Central memory CD4-positive, alpha-beta T cell (primary cell): Measurements from ENCODE around the gene FAM163B.

ENCODE experiments used
- DNase-seq: peaks from one replicate; pipeline ENCODE4 v3.0.0; 2022
- total RNA-seq, 3 experiments: gene quantifications; one replicate each; lab custom pipeline; 2026; lab: John Stamatoyannopoulos, UW

The FAM163B gene
- 0 reads per million in 3 experiments for total RNA-seq

DNA sequence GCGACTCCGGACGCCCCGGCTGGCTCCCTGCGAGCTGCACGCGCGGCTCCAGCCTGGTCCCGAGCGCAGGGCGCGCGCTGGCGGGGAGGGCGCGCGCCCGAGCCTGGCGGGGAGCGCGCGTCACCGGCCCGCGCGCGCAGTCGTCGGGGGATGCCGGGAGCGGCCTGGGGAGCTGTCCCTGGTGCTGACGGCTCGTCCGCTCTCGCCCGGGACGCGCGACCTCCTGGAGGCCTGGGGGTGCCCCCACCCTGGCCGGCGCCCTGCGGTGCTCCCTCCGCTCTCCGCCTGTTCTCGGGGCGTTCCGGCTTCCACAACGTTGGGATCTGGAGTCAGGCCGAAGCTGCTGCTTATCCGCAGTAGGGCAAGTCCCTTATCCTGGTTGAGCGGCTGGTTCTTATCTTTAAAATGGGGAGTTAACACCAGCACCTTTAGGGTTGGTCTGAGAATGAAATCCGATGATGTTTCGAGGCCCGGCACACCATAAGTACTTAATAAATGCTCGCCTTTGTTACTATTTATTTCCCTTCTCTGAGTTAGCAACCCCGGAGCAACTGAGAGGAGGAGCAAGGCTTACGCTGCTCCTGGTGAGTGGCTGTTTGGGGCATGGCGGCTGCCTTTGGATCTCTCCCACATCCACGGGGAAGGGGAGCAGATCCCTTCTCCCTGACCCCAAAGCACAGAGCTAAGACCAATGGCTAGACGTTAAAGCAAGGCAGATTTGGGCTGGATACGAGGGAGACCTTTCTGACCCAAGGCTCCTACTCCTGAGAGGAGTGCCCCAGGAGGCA, at the start of gene FAM163B:
Gene FAM163B (minus strand): TSS at position 79 of the 788 bp plus-strand sequence. CDS start 29,166 bp downstream, outside the sequence.
- no peak for DNase-seq

DNA sequence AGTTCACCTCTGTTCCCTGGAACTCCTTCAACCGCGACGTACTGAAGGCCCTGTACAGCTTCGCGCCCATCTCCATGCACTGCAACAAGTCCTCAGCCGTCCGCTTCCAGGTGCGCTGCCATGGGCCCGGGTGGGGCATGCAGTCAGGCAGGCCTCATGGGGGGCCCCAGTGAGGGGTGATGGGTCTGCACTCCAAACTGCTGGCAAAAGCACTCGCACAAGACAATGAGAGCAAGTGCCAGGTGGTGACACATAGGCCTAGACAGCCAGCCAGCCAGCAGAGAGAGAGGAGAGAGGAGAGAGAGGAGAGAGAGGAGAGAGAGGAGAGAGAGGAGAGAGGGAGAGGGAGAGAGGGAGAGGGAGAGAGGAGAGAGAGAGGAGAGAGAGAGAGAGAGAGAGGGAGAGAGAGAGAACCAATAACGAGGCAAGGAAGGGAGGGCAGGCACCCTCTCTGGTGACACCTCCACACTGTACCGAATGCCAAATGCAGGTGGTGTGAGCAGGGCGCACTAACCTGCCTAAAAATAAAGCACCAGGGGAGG, 48.0 kb upstream of the FAM163B start:
- no peak for DNase-seq

DNA sequence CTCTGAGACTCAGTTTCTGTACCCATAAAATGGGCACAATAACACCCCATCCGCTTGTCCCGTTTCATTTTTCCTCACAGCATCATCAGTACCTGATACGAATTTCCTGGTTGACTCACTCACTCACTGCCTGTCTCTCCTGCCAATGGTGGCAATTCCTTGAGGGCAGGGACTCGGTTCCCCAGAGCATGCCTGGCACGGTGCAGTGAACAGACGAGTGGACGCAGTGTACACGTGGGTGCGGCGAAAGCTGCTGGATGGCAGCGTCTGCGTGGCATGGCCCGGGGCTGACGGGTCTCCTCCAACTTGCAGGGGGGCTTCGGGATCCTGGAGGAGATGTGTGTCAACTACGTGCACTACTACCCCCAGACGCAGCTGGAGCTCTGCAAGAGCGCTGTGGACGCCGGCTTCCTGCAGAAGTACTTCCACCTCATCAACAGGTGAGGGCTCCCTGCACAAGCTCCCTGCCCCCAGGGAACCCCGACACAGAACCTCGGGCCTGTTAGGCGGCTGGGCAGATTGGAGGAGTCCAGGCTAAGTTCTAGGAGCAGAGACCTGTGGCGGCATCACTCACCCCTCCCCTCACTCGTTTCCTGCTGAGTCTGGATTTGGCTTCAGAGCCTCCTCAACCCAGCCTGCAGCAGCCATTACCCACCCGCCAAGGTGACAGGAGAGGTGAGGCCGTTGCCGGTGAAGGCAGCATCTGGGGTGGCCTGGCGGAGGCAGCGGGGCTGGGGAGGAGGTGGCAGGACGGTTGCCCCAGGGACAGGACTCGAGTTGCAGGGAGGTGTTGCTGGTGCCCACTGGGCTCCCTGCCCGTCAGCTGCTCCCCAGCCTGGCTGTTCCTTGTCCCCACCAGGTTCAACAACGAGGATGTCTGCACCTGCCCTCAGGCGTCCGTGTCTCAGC, 47.3 kb upstream of the FAM163B start:
- DNase-seq: peak; percentile 29

DNA sequence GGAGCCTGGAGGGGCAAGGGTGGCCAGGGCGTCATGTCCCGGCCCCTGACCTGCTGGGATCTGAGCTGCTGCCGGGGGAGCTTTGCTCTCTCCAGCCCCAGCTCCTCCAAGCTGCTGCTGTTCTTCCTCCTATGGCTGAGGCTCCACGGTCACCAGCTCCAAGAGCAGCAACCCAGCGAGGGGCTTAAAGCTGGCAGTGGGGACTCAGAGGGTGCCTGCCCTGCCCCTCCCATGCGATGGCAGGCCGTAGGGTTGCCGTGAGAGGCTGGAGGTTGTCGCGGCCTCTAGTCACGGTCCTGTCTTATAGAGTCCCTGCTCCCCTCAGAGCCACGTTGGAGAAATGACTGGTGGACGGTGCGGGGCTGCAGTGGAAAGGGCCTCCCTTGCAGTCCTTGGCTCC, 46.5 kb upstream of the FAM163B start:
- no peak for DNase-seq

DNA sequence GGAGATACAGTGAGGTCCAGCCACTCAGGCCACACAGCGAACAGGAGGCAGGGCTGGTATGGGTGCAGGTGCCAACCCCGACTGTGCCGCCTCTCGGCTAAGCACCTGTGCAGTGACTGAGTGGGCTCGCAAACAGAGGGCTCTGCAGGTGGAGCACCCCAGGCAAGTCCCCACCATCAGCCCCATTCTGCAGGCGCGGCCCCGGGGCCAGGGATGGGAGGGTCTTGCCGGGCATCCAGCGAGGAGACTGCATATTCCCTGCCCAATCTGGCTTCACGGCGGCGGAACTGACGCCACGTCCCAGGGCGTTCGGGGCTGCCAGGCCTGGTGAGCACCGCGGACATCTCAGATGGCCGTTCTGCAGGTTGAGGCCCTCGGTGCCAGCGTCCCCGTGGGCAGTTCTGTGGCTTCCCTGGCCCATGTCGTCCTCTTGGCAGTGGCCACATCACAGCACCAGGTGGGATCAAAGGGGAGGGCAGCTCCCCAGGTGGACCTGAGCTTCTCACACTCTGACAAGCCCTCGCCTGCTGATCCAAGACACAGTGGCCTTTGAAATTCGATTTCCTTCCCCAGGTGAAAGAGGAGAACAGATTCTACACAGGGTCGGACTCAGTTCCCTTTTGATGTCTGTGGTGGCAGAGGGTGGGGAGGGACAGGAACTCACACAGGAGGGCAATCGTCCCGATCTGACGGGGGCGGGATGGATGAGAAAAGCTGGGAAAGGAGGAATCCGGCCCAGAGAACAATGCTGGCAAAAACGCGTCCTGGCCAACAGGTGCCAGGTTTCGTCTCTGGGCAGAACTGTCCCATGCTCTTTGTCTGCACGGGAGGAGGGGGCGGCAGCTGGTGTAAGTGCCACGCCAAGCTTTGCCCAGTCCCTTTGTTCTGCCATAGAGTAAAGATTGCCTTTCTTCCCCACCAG, 45.8 kb upstream of the FAM163B start:
- DNase-seq: no peak

DNA sequence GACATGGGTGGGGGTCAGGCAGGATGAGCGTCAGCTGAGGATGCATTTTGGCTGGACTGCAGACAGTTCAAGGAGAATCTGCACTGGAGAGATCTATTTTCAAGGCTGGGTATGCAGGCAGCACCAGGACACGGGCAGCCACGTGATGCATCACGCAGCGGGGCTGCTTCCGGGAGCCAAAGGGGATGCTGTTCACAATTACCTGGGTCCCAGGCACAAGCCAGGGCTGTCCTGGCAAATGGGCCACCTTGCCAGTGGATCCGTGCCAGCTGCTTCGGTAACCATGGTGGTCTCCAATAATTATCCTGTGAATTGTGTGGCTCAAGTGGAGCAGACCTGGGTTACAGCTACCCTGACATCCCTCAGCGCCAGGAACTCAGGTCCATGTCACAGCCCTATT, 44.4 kb upstream of the FAM163B start:
- DNase-seq: no peak

DNA sequence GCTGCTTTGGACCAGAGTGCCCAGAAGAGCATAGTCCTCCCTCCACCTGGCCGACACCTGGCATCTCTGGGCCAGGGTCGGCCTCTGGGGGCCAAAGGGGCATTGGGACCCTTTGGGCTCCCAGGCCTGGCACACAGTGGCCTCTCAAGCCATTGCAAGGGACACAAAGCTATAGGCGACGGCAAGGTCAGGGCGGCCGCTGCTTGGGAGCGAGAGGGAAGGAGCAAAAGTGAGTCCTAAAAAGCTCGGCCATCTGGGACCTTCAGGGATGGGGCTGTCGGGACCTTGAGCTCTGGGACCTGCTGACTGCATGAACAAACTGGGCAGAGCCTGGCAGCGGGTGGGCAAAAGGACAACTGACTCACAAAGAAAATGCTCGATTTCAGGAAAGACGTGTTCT, 40.8 kb upstream of the FAM163B start:
- no peak for DNase-seq

DNA sequence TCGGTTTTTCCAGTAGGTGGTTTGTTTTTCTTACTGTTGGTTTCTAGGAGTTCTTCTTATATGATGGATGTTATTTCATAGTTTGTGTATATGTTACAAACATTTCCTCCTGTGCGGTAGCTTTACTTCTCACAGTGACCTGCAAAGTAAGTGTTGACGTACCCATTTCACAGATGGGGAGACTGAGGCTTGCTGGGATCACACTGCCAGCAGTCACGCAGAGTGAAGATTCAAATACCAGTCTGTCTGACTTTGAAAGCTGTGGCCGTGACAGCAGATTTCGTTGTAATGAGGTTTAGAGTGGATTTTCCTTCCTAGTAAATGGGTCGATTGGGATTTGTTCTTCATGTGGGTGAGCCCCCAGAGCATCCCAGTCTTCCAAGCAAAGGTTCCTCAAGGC, 40.0 kb upstream of the FAM163B start:
- DNase-seq: no peak

DNA sequence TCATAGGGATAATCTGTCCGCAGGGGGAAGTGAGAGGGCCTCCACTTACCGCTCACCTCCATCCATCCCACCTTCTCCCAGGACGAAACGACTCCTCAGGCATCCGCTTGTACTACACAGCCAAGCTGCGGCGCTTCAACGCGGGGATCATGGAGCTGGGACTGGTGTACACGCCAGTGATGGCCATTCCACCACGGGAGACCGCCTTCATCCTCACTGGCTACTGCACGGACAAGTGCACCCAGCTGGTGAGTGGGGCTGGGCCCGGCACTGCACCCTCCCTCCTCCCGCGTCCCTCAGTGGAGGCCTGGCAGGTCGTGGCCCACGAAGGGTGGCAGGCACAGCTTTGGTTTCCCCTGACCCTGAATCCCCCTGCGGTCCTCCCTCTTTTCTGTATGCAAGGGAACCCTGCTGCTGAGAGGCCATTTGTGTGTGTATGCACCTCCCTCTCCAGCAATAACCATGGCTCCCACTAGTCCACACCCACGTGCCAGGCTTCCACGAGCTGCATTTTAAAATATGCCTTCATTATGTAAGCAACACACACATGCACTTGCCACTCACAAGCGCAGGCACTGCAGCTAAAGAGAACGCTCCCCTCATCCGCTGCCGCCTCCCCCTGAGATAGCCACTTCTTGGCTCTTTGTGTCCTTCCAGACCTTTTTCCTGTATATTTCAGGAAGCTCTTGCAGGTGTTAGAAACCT, 38.7 kb upstream of the FAM163B start:
- DNase-seq: no peak

DNA sequence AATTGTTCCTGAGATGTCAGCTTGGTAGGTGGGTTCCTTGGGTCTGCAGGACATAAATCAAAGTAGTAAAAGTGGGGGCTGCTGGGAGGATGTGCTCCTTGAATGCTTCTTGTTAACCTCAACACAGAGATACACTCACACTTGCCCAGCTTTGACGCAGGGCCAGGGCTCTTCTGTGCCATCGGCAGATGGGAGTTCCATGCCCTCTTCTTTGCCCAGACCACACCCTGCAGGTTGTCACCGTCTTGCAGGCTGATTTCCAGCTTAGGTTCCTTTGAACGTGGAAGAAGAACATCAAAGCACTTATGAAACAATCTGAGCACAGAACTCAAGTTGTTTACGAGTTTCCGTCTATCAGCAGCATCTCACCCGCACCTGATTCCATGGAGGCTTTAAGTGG, 38.0 kb upstream of the FAM163B start:
- no peak for DNase-seq

DNA sequence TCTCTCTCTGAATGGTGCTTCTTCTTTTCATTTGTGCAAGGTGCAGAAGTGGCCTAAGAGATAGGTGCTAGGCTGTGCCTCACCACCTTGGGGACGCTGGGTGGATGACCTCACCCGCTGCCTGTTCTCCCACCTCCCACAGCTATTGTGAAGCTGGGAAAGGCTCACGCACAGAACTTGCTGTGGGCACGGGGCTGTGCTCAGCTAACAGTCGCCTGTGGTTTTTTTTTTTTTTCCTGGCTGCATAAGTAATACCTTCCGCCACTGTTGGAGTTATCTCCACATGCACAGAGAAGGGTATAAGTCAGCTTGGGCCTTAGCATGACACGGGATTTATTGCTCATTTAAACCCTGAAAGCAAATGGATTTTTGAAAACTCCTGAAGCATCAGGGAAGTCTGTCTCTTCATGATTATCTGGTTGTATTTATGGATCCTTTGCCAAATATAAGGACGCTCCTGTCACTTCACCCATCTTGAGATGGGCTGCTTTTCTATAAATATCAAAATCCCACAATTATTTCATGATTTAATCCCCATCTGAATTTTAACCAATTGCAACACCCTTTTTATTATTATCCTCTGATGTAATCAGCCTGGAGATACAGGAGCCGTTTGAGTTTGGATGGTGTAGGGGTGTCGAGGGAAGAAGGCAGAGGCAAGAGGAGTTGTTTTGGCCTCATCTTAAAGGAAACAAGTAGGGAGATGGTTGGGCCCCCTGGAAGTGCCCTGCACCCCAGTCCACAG, 36.0 kb upstream of the FAM163B start:
- DNase-seq: no peak

DNA sequence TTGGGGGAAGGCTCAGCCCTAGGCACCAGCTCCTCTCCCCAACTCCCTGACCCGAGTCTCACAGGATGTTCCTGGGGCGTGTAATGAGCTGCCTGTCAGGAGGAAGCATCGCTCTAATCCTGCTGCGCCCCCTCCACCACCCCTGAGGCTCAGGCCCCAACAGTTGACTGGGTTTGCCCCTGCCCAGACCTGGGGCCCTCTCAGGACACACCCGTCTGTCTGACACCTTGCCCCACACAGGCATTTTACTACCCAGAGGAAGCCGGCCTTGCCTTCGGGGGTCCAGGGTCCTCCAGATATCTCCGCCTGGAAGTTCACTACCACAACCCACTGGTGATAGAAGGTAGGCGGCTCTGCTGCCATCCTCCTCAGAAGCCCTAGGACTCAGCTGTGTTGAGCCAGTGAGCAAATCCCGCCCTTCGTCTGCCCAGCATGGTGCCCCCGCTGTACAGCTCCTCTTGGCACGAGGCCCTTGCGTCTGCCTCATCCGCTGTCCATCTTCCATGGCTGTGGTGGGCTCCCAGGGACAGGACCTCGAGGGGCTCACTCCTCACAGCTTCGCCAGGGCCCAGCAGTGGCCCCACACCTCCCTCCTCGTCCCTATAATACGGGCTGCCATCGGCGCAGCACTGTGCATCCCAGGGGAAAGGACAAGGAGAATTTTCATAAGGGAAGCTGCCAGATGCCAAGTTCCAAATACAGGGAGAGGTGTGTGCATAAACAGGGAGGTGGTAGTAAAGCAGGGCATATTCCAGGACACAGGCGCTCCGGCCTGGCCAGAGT, 35.0 kb upstream of the FAM163B start:
- no peak for DNase-seq

DNA sequence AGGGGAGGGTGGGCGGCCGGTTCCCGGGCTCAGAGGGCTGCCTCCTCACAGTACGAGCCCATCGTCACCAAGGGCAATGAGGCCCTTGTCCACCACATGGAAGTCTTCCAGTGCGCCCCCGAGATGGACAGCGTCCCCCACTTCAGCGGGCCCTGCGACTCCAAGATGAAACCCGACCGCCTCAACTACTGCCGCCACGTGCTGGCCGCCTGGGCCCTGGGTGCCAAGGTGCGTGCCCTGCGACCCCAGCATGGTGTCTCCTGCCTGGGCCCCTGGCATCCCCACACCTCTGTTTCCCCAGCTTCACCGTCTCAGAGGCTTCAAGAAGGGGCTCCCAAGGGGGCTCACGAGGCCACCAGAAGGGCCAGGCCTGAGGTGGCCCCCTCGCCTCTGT, 34.2 kb upstream of the FAM163B start:
- DNase-seq: no peak

DNA sequence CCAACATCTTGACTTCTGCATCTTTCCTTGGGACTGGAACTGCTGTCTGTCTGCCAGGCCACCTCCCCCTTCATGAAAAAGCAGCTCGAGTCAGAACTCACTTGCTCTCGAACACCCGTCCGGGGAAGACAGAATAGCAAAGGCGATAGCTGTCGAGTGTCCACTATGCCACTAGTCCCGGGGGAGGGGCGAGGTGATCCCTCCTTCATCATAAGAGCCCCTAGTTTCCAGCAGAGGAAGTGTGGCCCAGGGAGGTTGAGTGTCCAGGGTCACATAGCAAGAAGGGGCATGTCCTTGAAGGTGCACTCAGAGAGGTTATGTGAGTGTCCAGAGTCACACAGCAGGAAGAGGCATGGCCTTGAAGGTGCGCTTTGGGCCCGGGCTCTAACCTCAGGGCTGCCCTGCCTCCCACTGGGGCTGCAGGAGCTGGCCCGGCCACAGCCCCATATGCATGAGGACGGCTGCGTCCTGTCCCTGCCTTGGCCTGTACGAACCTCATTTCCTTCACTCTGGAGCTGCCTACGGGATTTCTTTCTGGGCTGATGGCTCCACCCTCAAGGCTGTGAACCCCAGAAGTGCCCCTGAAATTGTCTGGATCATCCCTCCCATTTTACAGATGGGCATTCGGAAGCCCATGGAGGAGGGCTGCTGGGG, 33.6 kb upstream of the FAM163B start:
- DNase-seq: no peak

DNA sequence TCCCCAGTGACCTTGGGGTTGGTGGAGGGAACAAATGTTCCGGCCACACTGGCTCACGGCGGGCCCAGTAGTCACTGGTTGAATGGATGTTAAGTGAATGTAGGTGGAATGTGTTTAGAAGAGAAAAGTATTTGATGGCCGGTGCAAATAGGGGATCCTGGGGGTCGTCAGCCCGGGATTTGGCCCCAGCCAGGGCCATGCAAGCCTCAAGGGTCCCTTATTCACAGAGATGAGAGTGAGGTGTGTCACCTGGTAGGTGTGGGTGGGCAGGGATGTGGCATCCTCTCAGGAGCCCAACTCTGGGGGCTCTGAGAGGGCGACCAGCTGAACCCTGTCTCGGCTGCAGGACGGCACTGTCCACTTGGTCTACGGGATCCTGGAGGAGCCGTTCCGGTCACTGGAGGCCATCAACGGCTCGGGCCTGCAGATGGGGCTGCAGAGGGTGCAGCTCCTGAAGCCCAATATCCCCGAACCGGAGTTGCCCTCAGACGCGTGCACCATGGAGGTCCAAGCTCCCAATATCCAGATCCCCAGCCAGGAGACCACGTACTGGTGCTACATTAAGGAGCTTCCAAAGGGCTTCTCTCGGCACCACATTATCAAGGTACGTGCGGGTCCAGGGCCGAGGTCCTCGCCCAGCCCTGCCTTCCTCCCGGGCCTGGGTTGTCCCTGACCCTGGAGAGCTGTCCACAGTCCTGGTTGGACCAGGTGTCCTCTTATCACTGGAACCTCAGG, 32.8 kb upstream of the FAM163B start:
- DNase-seq: no peak

DNA sequence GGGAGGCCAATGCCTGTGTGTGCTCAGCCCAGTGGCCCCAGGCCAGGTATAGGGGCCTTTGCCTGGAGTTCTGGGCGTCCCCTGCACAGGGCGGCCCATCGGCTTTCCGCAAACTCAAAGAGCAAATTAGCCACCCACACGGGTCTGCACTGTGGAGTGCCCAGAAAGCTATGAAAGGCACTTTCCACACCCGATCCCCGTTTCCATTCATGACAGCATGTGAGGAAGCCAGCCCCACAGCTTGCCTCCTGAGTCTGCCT, 32.1 kb upstream of the FAM163B start:
- no peak for DNase-seq

DNA sequence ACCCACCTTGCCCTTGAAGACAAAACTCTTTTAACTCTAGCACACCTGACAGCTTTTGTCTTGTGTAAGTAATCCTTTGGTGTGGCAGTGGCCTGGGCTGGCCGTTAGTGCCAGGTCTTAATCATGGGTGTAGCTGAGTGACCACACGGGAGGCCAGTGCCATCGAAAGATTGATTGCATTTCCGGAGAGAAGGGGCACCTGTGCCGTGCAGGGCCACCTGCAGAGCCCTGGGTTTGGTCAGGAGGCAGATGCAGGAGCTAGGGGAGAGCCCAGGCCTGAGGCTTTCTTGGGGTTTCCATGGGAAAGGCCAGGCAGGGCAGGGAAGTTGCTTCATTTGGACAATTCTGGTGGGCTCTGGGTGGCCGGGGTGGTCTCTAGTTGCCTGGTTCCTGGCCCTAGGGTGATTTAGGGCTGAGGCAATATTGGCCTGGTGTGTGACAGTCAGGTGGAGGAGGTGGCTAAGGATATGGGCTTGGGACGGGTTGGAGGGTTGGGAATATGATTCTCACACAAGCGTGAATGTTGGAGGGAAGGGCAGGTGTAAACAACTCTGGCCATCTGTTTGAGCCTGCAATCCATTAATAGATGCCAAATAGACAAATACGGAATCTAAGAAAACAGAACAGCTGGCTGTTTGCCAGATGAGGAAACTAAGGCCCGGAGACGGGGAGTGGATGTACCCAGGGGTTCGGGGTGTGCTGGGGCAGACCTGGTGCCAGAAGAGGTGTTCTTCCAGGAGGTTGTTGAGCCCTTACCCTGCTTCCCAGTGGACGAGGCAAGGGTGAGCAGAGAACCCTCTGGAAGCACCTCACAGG, 31.6 kb upstream of the FAM163B start:
- no peak for DNase-seq

DNA sequence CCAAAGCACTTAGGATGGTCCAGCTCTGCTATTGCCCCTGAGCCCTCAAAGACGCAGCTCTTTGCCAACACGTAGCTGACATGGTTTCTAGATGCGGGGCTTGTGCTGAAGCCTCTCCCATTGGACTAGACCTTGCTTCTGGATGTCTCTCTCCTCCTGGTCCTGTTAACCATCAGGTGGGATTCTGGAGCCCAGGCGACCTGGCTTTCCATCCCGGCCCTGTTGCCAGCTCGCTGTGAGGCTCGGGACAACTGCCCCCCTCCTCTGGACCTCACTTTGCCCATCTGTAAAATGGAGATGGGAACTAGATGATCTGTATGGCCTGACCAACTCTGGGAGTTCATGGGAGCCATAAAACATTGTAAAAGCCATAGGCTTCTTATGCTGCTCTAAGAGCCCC, 31.0 kb upstream of the FAM163B start:
- DNase-seq: no peak
